OCI-LY1 (cell line): Measurements from ENCODE around the gene LZTR1.

Experiments used
- H2AFZ ChIP-seq: fragments of 200-600 bp; sonication (generic), shearing (Covaris generic); 2 replicates; pipeline ENCODE4 v1.6.0; 2014; ENCODE audit warnings: antibody characterized with exemption, mild to moderate bottlenecking, low read length
- H3F3A ChIP-seq: fragments of 200-600 bp; sonication (generic), shearing (Covaris generic); 2 replicates; pipeline ENCODE4 v1.6.0; 2014; ENCODE audit warnings: mild to moderate bottlenecking, antibody characterized with exemption, low read length, moderate library complexity; ENCODE audit not compliant: insufficient read depth
- H3K27ac ChIP-seq: fragments of 200-600 bp; sonication (generic); 2 replicates; pipeline ENCODE4 v1.5.1; 2014; ENCODE audit warnings: low read length, mixed run types, mild to moderate bottlenecking, low read depth; ENCODE audit not compliant: poor library complexity, severe bottlenecking
- H3K27me3 ChIP-seq: fragments of 200-600 bp; sonication (generic); 2 replicates; pipeline ENCODE4 v1.6.0; 2014; ENCODE audit warnings: antibody characterized with exemption, mild to moderate bottlenecking, low read length, moderate library complexity; ENCODE audit not compliant: insufficient read depth
- H3K36me3 ChIP-seq: fragments of 200-600 bp; sonication (generic); 2 replicates; pipeline ENCODE4 v1.6.1; 2014; ENCODE audit warnings: mild to moderate bottlenecking, antibody characterized with exemption, low read length, moderate library complexity, mixed read lengths; ENCODE audit not compliant: insufficient read depth
- H3K4me1 ChIP-seq: fragments of 200-600 bp; sonication (generic); 2 replicates; pipeline ENCODE4 v1.5.1; 2014; ENCODE audit warnings: mild to moderate bottlenecking, low read length, moderate library complexity; ENCODE audit not compliant: insufficient read depth, severe bottlenecking
- H3K4me2 ChIP-seq: fragments of 200-600 bp; sonication (generic), shearing (Covaris generic); 2 replicates; pipeline ENCODE4 v1.6.1; 2014; ENCODE audit warnings: low read length
- H3K4me3 ChIP-seq: fragments of 200-600 bp; sonication (generic); 2 replicates; pipeline ENCODE4 v1.5.1; 2014; ENCODE audit warnings: low read length, low read depth, mild to moderate bottlenecking, mixed read lengths; ENCODE audit not compliant: poor library complexity, severe bottlenecking
- H3K79me2 ChIP-seq: fragments of 200-600 bp; shearing (Covaris generic); 2 replicates; pipeline ENCODE4 v1.6.1; 2016; ENCODE audit warnings: mixed run types, low read length, mixed read lengths; ENCODE audit not compliant: insufficient read depth
- H3K9ac ChIP-seq: fragments of 200-600 bp; sonication (generic), shearing (Covaris generic); 2 replicates; pipeline ENCODE4 v1.6.1; 2014; ENCODE audit warnings: mild to moderate bottlenecking, low read length, mixed read lengths
- H3K9me2 ChIP-seq: fragments of 200-600 bp; sonication (generic), shearing (Covaris generic); 2 replicates; pipeline ENCODE4 v1.6.1; 2014; ENCODE audit warnings: low read depth, mild to moderate bottlenecking, low read length, mixed read lengths
- H3K9me3 ChIP-seq: fragments of 200-600 bp; shearing (Covaris generic); 2 replicates; pipeline ENCODE4 v1.6.1; 2014; ENCODE audit warnings: low read length, mixed read lengths
- H4K20me1 ChIP-seq: fragments of 200-600 bp; sonication (generic), shearing (Covaris generic); 2 replicates; pipeline ENCODE4 v1.6.0; 2016; ENCODE audit warnings: mild to moderate bottlenecking, low read length; ENCODE audit not compliant: insufficient read depth
- CTCF ChIP-seq: fragments of 200-600 bp; sonication (generic), shearing (Covaris generic); IDR thresholded peaks from 2 replicates; pipeline ENCODE4 v1.5.1; 2017; ENCODE audit warnings: mild to moderate bottlenecking, antibody characterized with exemption, low read length, moderate library complexity, mixed read lengths
- EZH2 ChIP-seq: fragments of 200-600 bp; sonication (generic), shearing (Covaris generic); IDR thresholded peaks from 2 replicates; pipeline ENCODE4 v1.8.0; 2017; ENCODE audit warnings: borderline replicate concordance, mixed run types, mild to moderate bottlenecking, antibody characterized with exemption, low read length, moderate library complexity, mixed read lengths

Gene LZTR1

GRCh38 chr22:20989323-20990138 lies 7.4 kb downstream of the LZTR1 start:
- no peaks in the 10 kb centered on the region for H4K20me1 ChIP-seq
- H3K9ac ChIP-seq: no peak overlapping the region
- H2AFZ ChIP-seq: no peak overlapping the region
- H3K27ac ChIP-seq: no peak overlapping the region
- TF ChIP-seq CTCF: no peak
- TF ChIP-seq EZH2: no peak
- H3K27me3 ChIP-seq: no peaks in the 10 kb centered on the region
- H3K36me3 ChIP-seq: peaks cover 31% of the 10 kb centered on the region; the same call in 1 of the 2 replicates
- H3K4me3 ChIP-seq: no peak overlapping the region
- H3K9me2 ChIP-seq: no peaks in the 10 kb centered on the region
- H3K4me2 ChIP-seq: no peak overlapping the region
- no peaks in the 10 kb centered on the region for H3F3A ChIP-seq
- no peaks in the 10 kb centered on the region for H3K79me2 ChIP-seq
- H3K4me1 ChIP-seq: no peaks in the 10 kb centered on the region
- H3K9me3 ChIP-seq: no peaks in the 10 kb centered on the region

- no peak overlapping the region for H3K4me2 ChIP-seq
- no peaks in the 10 kb centered on the region for H3K27me3 ChIP-seq
- no peaks in the 10 kb centered on the region for H3K4me1 ChIP-seq
- no peaks in the 10 kb centered on the region for H4K20me1 ChIP-seq
- no peaks in the 10 kb centered on the region for H3F3A ChIP-seq
- no peak overlapping the region for H3K9ac ChIP-seq
- no peak overlapping the region for H3K4me3 ChIP-seq
- no peak overlapping the region for H3K27ac ChIP-seq
- H3K9me2 ChIP-seq: no peaks in the 10 kb centered on the region
- no peaks in the 10 kb centered on the region for H3K79me2 ChIP-seq
- peaks cover 31% of the 10 kb centered on the region; the same call in 1 of the 2 replicates for H3K36me3 ChIP-seq
- H3K9me3 ChIP-seq: no peaks in the 10 kb centered on the region
- H2AFZ ChIP-seq: no peak overlapping the region
- TF ChIP-seq EZH2 (no peak), CTCF (no peak)
Observed at GRCh38 chr22:20990184-20991180, 8.4 kb downstream of the LZTR1 start.

GRCh38 chr22:20991252-20992055 lies 9.4 kb downstream of the LZTR1 start:
- Histone ChIP-seq H3K27ac (no peak overlapping the region), H3K9me3 (no peaks in the 10 kb centered on the region), H4K20me1 (no peaks in the 10 kb centered on the region), H3K4me3 (no peak overlapping the region), H3K27me3 (no peaks in the 10 kb centered on the region), H2AFZ (no peak overlapping the region), H3K4me2 (no peak overlapping the region), H3F3A (no peaks in the 10 kb centered on the region), H3K36me3 (peaks cover 23% of the 10 kb centered on the region; the same call in 1 of the 2 replicates), H3K9ac (no peak overlapping the region), H3K9me2 (no peaks in the 10 kb centered on the region), H3K79me2 (no peaks in the 10 kb centered on the region), H3K4me1 (no peaks in the 10 kb centered on the region)
- TF ChIP-seq EZH2 (no peak), CTCF (no peak)
